Epithelial cell of esophagus (primary cell): ENCODE data around the gene SND1.

Source experiments
- DNase-seq: peaks from one replicate; pipeline ENCODE4 v3.0.0; 2010; ENCODE audit warnings: low read depth
- H3K4me3 ChIP-seq: 2 replicates; pipeline ENCODE4 v1.5.1; 2011; ENCODE audit warnings: mild to moderate bottlenecking, low read length, control low read depth
- CTCF ChIP-seq: IDR thresholded peaks from 2 replicates; pipeline ENCODE4 v1.5.1; 2011; ENCODE audit warnings: low read depth, mild to moderate bottlenecking, low read length, control low read depth, inconsistent platforms; ENCODE audit not compliant: insufficient read depth; ENCODE audit errors: missing control alignments

SND1 gene

DNA sequence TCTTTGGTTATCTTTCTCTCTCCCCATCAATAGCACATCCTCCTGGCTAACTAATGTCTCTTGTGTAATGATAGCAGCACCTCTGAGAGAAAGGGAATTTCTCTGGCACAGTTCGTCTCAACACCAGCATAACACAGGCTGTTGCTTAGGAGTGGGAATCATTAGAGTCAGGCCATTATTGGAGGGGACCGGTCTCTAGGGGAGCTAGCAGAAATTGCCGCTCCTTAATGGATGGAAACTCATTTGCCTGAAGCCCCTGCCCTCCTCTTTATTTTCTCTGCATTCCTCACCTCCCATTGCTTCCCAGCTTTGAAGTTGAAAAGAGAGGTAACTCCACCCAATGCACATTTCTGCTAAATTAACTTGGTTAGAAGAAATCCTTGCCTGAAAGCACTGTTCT, 367.3 kb downstream of the SND1 start:
- no peak for DNase-seq
- H3K4me3 ChIP-seq = no peak overlapping the region
- TF ChIP-seq CTCF = no peak

DNA sequence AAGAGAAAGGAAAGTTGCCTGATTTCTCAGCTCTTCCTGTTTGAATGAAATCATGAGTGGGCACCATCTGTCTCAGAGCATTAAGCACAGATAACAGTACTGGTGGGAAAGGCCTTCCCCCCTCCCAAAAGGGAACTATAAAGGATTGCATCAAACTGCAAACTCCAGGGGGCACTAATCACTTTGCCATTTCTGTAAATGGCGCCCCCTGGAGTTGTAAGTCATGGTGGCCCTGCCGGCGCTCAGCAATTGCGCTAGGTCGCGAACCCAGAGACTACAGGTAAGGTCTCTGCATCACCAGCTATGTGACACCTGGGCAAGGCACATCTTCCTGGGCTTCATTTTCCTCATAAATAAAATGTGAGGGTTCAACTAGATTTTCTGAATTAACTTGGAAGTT, 368.2 kb downstream of the SND1 start:
- DNase-seq = no peak
- TF ChIP-seq CTCF = peak; percentile 19
- H3K4me3 ChIP-seq = no peak overlapping the region

DNA sequence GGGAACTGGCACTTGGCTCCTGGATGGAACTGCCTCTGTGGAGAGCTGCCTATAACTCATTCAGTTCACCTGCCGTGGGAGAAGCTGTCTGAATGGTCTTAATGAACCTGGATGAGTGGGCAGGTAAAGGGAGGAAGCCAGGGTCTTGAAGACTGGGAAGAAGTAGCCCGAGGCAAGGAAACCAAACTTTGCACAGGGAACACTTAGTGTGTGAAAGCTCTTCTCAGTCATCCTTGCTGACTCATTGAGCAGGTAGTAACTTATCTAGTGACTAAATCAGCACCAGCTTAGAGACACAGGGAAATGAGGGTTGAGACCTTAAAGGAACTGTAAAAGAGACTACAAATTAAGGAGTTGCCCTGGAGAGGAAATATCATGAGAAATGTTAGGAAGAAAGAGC, 369.4 kb downstream of the SND1 start:
- no peak overlapping the region for H3K4me3 ChIP-seq
- peak; percentile 100 for DNase-seq

DNA sequence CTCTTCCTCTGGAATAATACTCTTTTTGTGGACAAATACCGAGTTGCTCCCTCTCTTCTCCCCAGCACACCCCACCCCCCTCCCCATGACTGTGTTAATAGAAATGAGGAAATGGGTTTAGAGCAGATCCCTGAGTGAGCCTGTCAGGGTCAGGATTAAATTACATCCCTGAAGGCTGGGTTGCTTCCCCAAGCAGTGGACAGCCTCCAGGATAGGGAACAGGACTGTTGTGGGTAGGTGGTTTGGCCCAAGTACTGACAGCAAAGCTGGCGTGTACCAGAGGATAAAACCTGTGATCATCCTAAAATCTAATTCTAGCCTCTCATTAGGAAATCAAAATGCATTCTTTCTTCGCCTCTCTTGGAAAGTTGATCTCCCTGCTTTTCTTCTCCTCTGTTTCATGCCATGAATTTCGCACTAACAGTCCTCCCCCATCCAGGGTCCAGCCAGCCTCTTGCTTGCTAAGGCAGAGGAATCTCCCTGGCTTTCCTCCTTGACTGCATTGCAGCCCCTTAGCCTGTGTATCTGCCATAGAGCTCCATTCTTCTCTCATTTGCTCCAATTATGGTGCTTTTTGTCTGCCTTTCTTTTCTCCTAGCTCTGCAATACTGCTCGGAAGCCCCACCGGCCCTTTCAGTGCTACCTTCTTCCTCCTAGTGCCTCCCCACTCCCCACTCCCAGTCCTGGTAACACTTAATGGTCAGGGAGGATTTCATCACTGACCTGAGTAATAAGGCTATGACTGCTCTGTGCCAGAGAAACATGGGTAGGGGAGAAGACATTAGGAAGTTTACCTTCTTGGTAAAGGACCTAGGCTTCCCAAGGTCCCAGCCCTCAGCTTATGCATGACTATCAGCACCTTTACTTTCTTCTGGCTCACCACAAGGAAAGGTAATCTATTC, 370.9 kb downstream of the SND1 start:
- no peak overlapping the region for H3K4me3 ChIP-seq
- DNase-seq = peak; percentile 87
- no peak for TF ChIP-seq CTCF

More for the DNA sequence above, 369.4 kb downstream of the SND1 start:
- TF ChIP-seq CTCF = no peak

DNA sequence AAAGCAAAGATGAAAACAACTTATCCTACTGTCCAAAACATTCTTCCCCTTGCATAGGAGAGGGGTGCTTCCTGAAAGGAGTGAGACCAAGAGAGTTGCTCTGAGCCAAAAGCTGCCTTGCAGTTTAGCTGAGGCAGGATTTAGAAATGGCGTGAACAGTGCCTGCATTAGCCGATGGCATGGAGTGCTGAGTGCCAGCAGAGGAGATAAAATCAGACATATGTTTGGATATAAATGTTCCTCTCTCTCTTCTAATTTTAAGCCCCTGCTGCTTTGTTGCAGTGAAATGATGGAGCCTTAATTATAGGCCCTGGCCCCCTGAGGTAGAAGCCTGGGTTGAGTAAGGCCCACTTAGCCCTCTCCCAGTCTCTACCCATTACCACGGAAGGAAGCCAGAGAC, 372.2 kb downstream of the SND1 start:
- H3K4me3 ChIP-seq = no peak overlapping the region
- TF ChIP-seq CTCF = no peak
- no peak for DNase-seq

DNA sequence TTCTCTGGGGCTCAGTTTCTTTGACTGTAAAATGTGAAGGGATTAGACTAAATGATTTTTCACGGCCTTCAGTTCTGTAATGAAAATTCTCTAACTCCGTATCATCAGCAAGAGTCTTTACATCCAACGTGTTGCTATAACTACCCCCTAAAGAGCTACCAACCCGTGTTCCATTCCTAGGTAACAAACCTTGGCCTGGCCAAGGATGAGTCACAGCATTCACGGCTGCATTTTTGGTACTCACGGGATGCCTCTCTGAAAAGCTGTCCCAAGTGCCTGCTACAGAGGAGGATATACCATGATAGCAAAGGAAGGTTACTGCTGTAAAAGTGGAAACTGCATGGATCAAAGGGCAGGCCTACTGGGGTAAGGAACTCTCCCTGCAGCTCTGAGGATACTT, 373.4 kb downstream of the SND1 start:
- H3K4me3 ChIP-seq = no peak overlapping the region
- DNase-seq = peak; percentile 50
- no peak for TF ChIP-seq CTCF

DNA sequence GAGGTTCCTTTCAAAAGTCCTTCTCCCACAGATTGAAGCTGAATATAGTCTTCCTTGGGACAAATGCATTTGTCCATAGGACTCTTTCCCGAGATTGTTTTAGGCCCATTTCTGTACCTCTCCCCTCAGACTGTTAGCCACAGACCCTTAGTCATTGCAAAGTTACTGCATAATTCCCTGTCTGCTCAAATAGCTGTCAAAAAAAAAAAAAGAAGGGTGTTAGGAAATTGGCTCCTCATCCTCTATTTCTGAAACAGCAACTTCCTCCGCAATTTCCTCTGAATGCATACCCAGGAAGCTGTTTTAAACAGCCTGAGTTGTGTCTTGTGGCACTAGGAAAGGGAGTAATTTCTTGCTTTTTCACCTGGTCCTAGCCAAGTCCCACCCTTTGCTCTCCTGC, 373.8 kb downstream of the SND1 start:
- TF ChIP-seq CTCF = no peak
- no peak for DNase-seq
- no peak overlapping the region for H3K4me3 ChIP-seq
